ENCODE measurements around the gene TPP2.

- no peak for TF ChIP-seq CTCF (conservative IDR thresholded peaks at IDR 0.05)
- no peak for TF ChIP-seq EZH2 (IDR thresholded peaks at IDR 0.05; ENCODE audit: low read depth)
Measured at GRCh38 chr13:102609696-102610095, 12.9 kb downstream of the TPP2 start.
